Panc1 (cell line): ENCODE results near the gene POLR2A. TPM values are rescaled to one million over a fixed set of nuclear protein-coding genes. Genes with fewer than 3 reads are reported as not detected.

Experiments
- ATAC-seq: fragments of 200-7000 bp; cut with Tn5 transposase; 2 replicates; pipeline ENCODE4 v1.9.1; 2020; ENCODE audit warnings: mild to moderate bottlenecking, moderate library complexity
- BruUV-seq: library from RNA; stranded (reverse); fragments of 400-500 nt; replicated peaks from 2 replicates; lab custom pipeline; 2021; lab: Mats Ljungman, UMichigan
- CTCF ChIA-PET: fragments of 300-600 bp; sonication (Branson Sonifier 250); formaldehyde crosslinking; loops from one replicate; lab custom pipeline; 2022; ENCODE audit warnings: antibody characterized with exemption; lab: Charles Lee
- POLR2A ChIA-PET: fragments of 300-600 bp; sonication (Branson Sonifier 250); formaldehyde crosslinking; loops from one replicate; lab custom pipeline; 2022; ENCODE audit warnings: antibody characterized with exemption; lab: Charles Lee
- DNase-seq: peaks from one replicate; pipeline ENCODE4 v3.0.0-alpha.2; 2010; ENCODE audit warnings: low read depth, low spot score
- H3K27ac ChIP-seq: 2 replicates; pipeline ENCODE4 v1.5.1; 2011; ENCODE audit warnings: mild to moderate bottlenecking, low read length, inconsistent platforms
- H3K27me3 ChIP-seq: fragments of 200-500 bp; sonication (Bioruptor generic); 2 replicates; pipeline ENCODE4 v1.6.0; 2014; ENCODE audit warnings: low read length, inconsistent platforms; ENCODE audit not compliant: control insufficient read depth, insufficient read depth
- H3K36me3 ChIP-seq: fragments of 200-500 bp; sonication (Bioruptor generic); 2 replicates; pipeline ENCODE4 v1.5.1; 2014; ENCODE audit warnings: inconsistent platforms, mild to moderate bottlenecking, low read length, moderate library complexity; ENCODE audit not compliant: control insufficient read depth, insufficient read depth
- H3K4me1 ChIP-seq: 2 replicates; pipeline ENCODE4 v1.5.1; 2011; ENCODE audit warnings: inconsistent platforms, mild to moderate bottlenecking, low read length, moderate library complexity; ENCODE audit not compliant: control insufficient read depth, insufficient read depth
- H3K4me3 ChIP-seq, 2 experiments: 2 replicates each; pipeline ENCODE4 v1.5.1; 2011 to 2012; ENCODE audit warnings: low read depth in 2 of 2, low read length in 2 of 2, mild to moderate bottlenecking in 2 of 2, inconsistent platforms in 1 of 2, moderate library complexity in 1 of 2
- H3K9me3 ChIP-seq: fragments of 200-500 bp; sonication (Bioruptor generic); 2 replicates; pipeline ENCODE4 v1.5.1; 2014; ENCODE audit warnings: low read depth, mild to moderate bottlenecking, inconsistent platforms, low read length, moderate library complexity; ENCODE audit not compliant: control insufficient read depth, insufficient read depth
- CTCF ChIP-seq: fragments of 450-650 bp; IDR thresholded peaks from 2 replicates; pipeline ENCODE4 v1.5.1; 2017; ENCODE audit warnings: mild to moderate bottlenecking
- POLR2AphosphoS5 ChIP-seq: IDR thresholded peaks from 2 replicates; pipeline ENCODE4 v1.6.1; 2012; ENCODE audit warnings: mild to moderate bottlenecking, low read depth, low read length, moderate library complexity
- REST ChIP-seq, 2 experiments: IDR thresholded peaks; 2 replicates each; pipeline ENCODE4 v1.6.1; 2011 to 2012; ENCODE audit warnings: low read depth in 2 of 2, control low read depth in 1 of 2, low read length in 1 of 2, mild to moderate bottlenecking in 1 of 2, moderate library complexity in 1 of 2; ENCODE audit not compliant: insufficient read depth in 1 of 2
- SIN3A ChIP-seq: IDR thresholded peaks from 2 replicates; pipeline ENCODE4 v1.6.1; 2012; ENCODE audit warnings: low read depth, mild to moderate bottlenecking, low read length, moderate library complexity, borderline replicate concordance; ENCODE audit not compliant: insufficient read depth
- TCF7L2 ChIP-seq: IDR thresholded peaks from 2 replicates; pipeline ENCODE4 v1.6.1; 2011; ENCODE audit warnings: mild to moderate bottlenecking, low read depth, low read length, inconsistent platforms
- in situ Hi-C: cut with HindIII; loops from 2 replicates; pipeline ENCODE4 v1.10.0; 2016; ENCODE audit warnings: low sequenced_read_pairs, low pct_unique_long_range_greater_than_20kb
- intact Hi-C: fragments of 100-400 bp; cut with micrococcal nuclease; formaldehyde crosslinking; loops from one replicate; pipeline ENCODE4 v1.10.0; 2022; ENCODE audit not compliant: unreplicated experiment
- total RNA-seq: library from RNA; stranded (reverse); gene quantifications from one replicate; pipeline ENCODE4 v1.2.1, GENCODE V29; 2021; ENCODE audit not compliant: unreplicated experiment

POLR2A gene
- total RNA-seq, 1 experiment from 2014 or later = 181 TPM

- no peak for ATAC-seq
- ChIA-PET CTCF (no interaction called here), POLR2A (no interaction called here)
- no TSS peak for BruUV-seq
- no peak overlapping the region for H3K27ac ChIP-seq
- H3K36me3 ChIP-seq = no peaks in the 10 kb centered on the region
- intact Hi-C loops = no loop called here
- H3K9me3 ChIP-seq = no peaks in the 10 kb centered on the region
- no peaks in the 10 kb centered on the region for H3K27me3 ChIP-seq
- peaks cover 24% of the 10 kb centered on the region for H3K4me1 ChIP-seq
- DNase-seq = no peak
- no peak for TF ChIP-seq REST (IDR thresholded peaks at IDR 0.05; ENCODE audit: insufficient read depth in 1 of 2, low read depth in 2 of 2, low read length in 1 of 2)
- TF ChIP-seq CTCF = no peak
- in situ Hi-C loops = no loop called here
- no peak overlapping the region for H3K4me3 ChIP-seq
Measured at GRCh38 chr17:7467498-7467897, 16.7 kb upstream of the POLR2A start.

- no TSS peak for BruUV-seq
- intact Hi-C loops (no loop called here), in situ Hi-C loops (no loop called here)
- Histone ChIP-seq H3K36me3 (no peaks in the 10 kb centered on the region), H3K27ac (peak overlapping the region; percentile 65), H3K4me3 (no peak overlapping the region), H3K9me3 (no peaks in the 10 kb centered on the region), H3K4me1 (peaks cover 24% of the 10 kb centered on the region), H3K27me3 (no peaks in the 10 kb centered on the region)
- ATAC-seq = no peak
- no peak for DNase-seq
- TF ChIP-seq POLR2AphosphoS5 = no peak
- no peak for TF ChIP-seq REST (IDR thresholded peaks at IDR 0.05; ENCODE audit: insufficient read depth in 1 of 2, low read depth in 2 of 2, low read length in 1 of 2)
- TF ChIP-seq CTCF = no peak
- no peak for TF ChIP-seq TCF7L2
- no peak for TF ChIP-seq SIN3A
- POLR2A ChIA-PET = no interaction called here
- CTCF ChIA-PET = no interaction called here
Measured at GRCh38 chr17:7468290-7468689, 15.9 kb upstream of the POLR2A start.
